GM23338 (cell line): ENCODE results near the gene TMPRSS9. TPM values are rescaled to one million over a fixed set of nuclear protein-coding genes. Genes with fewer than 3 reads are reported as not detected.

Source experiments
- ATAC-seq: fragments of 200-7000 bp; cut with Tn5 transposase; 3 replicates; pipeline ENCODE4 v1.9.1; 2020
- DNase-seq: peaks from one replicate; pipeline ENCODE4 v3.0.0-alpha.2; 2015; ENCODE audit warnings: low spot score
- H2AFZ ChIP-seq: fragments of 200-600 bp; sonication (generic); 2 replicates; pipeline ENCODE4 v1.8.0; 2016; ENCODE audit warnings: antibody characterized with exemption, mild to moderate bottlenecking, moderate library complexity
- H3F3A ChIP-seq: fragments of 200-600 bp; sonication (generic); replicated peaks from 2 replicates; pipeline ENCODE4 v1.8.0; 2017; ENCODE audit warnings: antibody characterized with exemption, mixed run types, low read depth
- H3K27ac ChIP-seq: fragments of 200-600 bp; sonication (generic); 2 replicates; pipeline ENCODE4 v1.6.1; 2016; ENCODE audit warnings: low read depth
- H3K27me3 ChIP-seq: fragments of 200-600 bp; sonication (generic); 2 replicates; pipeline ENCODE4 v1.8.0; 2016; ENCODE audit warnings: mild to moderate bottlenecking, mixed run types, moderate library complexity; ENCODE audit not compliant: insufficient read depth
- H3K36me3 ChIP-seq: fragments of 200-600 bp; sonication (generic); 2 replicates; pipeline ENCODE4 v1.8.0; 2016; ENCODE audit warnings: mild to moderate bottlenecking; ENCODE audit not compliant: insufficient read depth
- H3K4me1 ChIP-seq: fragments of 200-600 bp; sonication (generic); 2 replicates; pipeline ENCODE4 v1.8.0; 2016; ENCODE audit warnings: mild to moderate bottlenecking, moderate library complexity; ENCODE audit not compliant: insufficient read depth
- H3K4me2 ChIP-seq: fragments of 200-600 bp; sonication (generic); 2 replicates; pipeline ENCODE4 v1.7.1; 2017; ENCODE audit warnings: mixed run types
- H3K4me3 ChIP-seq: fragments of 200-600 bp; sonication (generic); 2 replicates; pipeline ENCODE4 v1.6.1; 2016; ENCODE audit warnings: mixed run types
- H3K79me2 ChIP-seq: fragments of 200-600 bp; sonication (generic); replicated peaks from 2 replicates; pipeline ENCODE4 v1.8.0; 2017; ENCODE audit warnings: mild to moderate bottlenecking; ENCODE audit not compliant: insufficient read depth
- H3K9me2 ChIP-seq: fragments of 200-600 bp; sonication (generic); 2 replicates; pipeline ENCODE4 v1.8.0; 2017; ENCODE audit not compliant: insufficient read depth
- H4K20me1 ChIP-seq: fragments of 200-600 bp; sonication (generic); replicated peaks from 2 replicates; pipeline ENCODE4 v1.8.0; 2017; ENCODE audit warnings: mild to moderate bottlenecking; ENCODE audit not compliant: insufficient read depth
- H3K27ac Mint-ChIP-seq: 2 replicates; pipeline ENCODE4 v1.8.0; 2020; ENCODE audit warnings: inconsistent platforms, mild to moderate bottlenecking, moderate library complexity, mixed read lengths
- H3K27me3 Mint-ChIP-seq: 3 replicates; pipeline ENCODE4 v1.8.0; 2022; ENCODE audit warnings: low read depth, mild to moderate bottlenecking, moderate library complexity, mixed read lengths, inconsistent platforms; ENCODE audit not compliant: insufficient read depth, poor library complexity
- H3K36me3 Mint-ChIP-seq: 3 replicates; pipeline ENCODE4 v1.8.0; 2021; ENCODE audit warnings: low read depth, mild to moderate bottlenecking, inconsistent platforms, moderate library complexity, mixed read lengths
- H3K4me1 Mint-ChIP-seq: 3 replicates; pipeline ENCODE4 v1.8.0; 2020; ENCODE audit warnings: mild to moderate bottlenecking, inconsistent platforms, mixed read lengths
- H3K4me3 Mint-ChIP-seq: 3 replicates; pipeline ENCODE4 v1.8.0; 2021; ENCODE audit warnings: moderate library complexity, mild to moderate bottlenecking, inconsistent platforms, mixed read lengths
- H3K9me3 Mint-ChIP-seq: 3 replicates; pipeline ENCODE4 v1.8.0; 2020; ENCODE audit warnings: moderate library complexity, mild to moderate bottlenecking, inconsistent platforms, mixed read lengths
- EZH2 ChIP-seq: fragments of 200-600 bp; sonication (generic); IDR thresholded peaks from one replicate; pipeline ENCODE4 v1.8.0; 2017; ENCODE audit warnings: antibody characterized with exemption, mild to moderate bottlenecking, low read depth; ENCODE audit not compliant: unreplicated experiment
- POLR2AphosphoS5 ChIP-seq: IDR thresholded peaks from 2 replicates; pipeline ENCODE4 v1.6.1; 2016; ENCODE audit warnings: antibody characterized with exemption, low read depth
- STAT1 ChIP-seq: IDR thresholded peaks from one replicate; pipeline ENCODE4 v1.6.1; 2016; ENCODE audit warnings: antibody characterized with exemption; ENCODE audit not compliant: unreplicated experiment
- ZNF114 ChIP-seq: fragments of 250-450 bp; sonication (Bioruptor Pico); IDR thresholded peaks from 2 replicates; pipeline ENCODE4 v1.5.0; 2020; ENCODE audit warnings: mild to moderate bottlenecking, moderate library complexity
- polyA plus RNA-seq: library from polyadenylated mRNA; unstranded; fragments of >200 nt; fragmentation: Nextera tagmentation; extraction: Ambion mirVana; gene quantifications from 2 replicates; pipeline ENCODE4 v1.2.1, GENCODE V29; 2016
- total RNA-seq: library from RNA; depleted of rRNA; stranded (reverse); fragments of >200 nt; shearing (Covaris generic); gene quantifications from 2 replicates; pipeline ENCODE4 v1.2.3, GENCODE V29; 2014
- TF ChIP-seq, protein P1 (sequence below): fragments of 250-450 bp; sonication (Bioruptor Pico); IDR thresholded peaks from 2 replicates; pipeline ENCODE4 v1.5.0; 2020; ENCODE audit warnings: mild to moderate bottlenecking, moderate library complexity
- TF ChIP-seq, protein P2 (sequence below), 2 experiments: fragments of 200-600 bp in 1 of 2; sonication (generic) in 1 of 2; conservative IDR thresholded peaks; 2 replicates each; pipeline versions ENCODE4 v1.5.1 to v1.6.1; 2016 to 2017; ENCODE audit warnings: antibody characterized with exemption in 2 of 2, low read depth in 2 of 2, mild to moderate bottlenecking in 2 of 2, moderate library complexity in 1 of 2

Gene TMPRSS9
- total and polyA plus RNA-seq, 2 experiments from 2014 or later, result 0.05 to 0.28 TPM

DNA sequence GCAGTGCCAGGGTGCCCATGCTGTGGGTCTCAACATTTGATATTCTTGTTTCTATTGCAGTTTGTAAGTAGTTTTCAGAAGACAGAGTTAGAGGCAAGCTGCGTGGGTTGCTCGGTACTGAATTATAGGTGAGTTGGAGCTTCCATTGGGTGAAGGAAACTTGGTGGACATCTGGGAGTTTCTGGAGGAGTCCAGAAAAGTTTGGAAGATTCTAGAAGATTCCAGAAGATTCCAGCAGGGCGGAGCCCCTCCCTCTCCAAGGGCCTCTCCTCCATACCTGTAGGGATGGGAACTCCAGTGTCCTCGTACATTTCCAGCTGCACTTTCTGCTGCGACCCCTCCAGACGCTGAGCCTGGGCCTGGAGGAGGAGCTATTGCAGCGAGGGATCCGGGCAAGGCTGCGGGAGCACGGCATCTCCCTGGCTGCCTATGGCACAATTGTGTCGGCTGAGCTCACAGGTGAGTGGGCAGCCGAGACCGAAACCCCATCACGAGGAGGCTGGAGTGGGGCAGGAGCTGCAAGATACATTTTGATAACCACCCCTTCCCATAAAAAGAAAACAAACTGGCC, 38.8 kb downstream of the TMPRSS9 start:
- no peaks in the 10 kb centered on the region for H3F3A ChIP-seq
- DNase-seq (no peak), ATAC-seq (no peak; the same call in 2 of the 3 replicates)
- H3K36me3 ChIP-seq, result no peaks in the 10 kb centered on the region
- H3K4me2 ChIP-seq, result no peak overlapping the region
- no peaks in the 10 kb centered on the region for H4K20me1 ChIP-seq
- H3K4me1 ChIP-seq, result no peaks in the 10 kb centered on the region
- no peaks in the 10 kb centered on the region for H3K79me2 ChIP-seq
- Mint-ChIP-seq H3K27ac (no peak overlapping the region), H3K4me3 (no peak overlapping the region), H3K4me1 (no peaks in the 10 kb centered on the region), H3K9me3 (peaks cover 5% of the 10 kb centered on the region), H3K36me3 (no peaks in the 10 kb centered on the region), H3K27me3 (peaks cover 6% of the 10 kb centered on the region)
- no peaks in the 10 kb centered on the region for H3K27me3 ChIP-seq
- no peak for TF ChIP-seq EZH2
- TF ChIP-seq, protein P1, sequence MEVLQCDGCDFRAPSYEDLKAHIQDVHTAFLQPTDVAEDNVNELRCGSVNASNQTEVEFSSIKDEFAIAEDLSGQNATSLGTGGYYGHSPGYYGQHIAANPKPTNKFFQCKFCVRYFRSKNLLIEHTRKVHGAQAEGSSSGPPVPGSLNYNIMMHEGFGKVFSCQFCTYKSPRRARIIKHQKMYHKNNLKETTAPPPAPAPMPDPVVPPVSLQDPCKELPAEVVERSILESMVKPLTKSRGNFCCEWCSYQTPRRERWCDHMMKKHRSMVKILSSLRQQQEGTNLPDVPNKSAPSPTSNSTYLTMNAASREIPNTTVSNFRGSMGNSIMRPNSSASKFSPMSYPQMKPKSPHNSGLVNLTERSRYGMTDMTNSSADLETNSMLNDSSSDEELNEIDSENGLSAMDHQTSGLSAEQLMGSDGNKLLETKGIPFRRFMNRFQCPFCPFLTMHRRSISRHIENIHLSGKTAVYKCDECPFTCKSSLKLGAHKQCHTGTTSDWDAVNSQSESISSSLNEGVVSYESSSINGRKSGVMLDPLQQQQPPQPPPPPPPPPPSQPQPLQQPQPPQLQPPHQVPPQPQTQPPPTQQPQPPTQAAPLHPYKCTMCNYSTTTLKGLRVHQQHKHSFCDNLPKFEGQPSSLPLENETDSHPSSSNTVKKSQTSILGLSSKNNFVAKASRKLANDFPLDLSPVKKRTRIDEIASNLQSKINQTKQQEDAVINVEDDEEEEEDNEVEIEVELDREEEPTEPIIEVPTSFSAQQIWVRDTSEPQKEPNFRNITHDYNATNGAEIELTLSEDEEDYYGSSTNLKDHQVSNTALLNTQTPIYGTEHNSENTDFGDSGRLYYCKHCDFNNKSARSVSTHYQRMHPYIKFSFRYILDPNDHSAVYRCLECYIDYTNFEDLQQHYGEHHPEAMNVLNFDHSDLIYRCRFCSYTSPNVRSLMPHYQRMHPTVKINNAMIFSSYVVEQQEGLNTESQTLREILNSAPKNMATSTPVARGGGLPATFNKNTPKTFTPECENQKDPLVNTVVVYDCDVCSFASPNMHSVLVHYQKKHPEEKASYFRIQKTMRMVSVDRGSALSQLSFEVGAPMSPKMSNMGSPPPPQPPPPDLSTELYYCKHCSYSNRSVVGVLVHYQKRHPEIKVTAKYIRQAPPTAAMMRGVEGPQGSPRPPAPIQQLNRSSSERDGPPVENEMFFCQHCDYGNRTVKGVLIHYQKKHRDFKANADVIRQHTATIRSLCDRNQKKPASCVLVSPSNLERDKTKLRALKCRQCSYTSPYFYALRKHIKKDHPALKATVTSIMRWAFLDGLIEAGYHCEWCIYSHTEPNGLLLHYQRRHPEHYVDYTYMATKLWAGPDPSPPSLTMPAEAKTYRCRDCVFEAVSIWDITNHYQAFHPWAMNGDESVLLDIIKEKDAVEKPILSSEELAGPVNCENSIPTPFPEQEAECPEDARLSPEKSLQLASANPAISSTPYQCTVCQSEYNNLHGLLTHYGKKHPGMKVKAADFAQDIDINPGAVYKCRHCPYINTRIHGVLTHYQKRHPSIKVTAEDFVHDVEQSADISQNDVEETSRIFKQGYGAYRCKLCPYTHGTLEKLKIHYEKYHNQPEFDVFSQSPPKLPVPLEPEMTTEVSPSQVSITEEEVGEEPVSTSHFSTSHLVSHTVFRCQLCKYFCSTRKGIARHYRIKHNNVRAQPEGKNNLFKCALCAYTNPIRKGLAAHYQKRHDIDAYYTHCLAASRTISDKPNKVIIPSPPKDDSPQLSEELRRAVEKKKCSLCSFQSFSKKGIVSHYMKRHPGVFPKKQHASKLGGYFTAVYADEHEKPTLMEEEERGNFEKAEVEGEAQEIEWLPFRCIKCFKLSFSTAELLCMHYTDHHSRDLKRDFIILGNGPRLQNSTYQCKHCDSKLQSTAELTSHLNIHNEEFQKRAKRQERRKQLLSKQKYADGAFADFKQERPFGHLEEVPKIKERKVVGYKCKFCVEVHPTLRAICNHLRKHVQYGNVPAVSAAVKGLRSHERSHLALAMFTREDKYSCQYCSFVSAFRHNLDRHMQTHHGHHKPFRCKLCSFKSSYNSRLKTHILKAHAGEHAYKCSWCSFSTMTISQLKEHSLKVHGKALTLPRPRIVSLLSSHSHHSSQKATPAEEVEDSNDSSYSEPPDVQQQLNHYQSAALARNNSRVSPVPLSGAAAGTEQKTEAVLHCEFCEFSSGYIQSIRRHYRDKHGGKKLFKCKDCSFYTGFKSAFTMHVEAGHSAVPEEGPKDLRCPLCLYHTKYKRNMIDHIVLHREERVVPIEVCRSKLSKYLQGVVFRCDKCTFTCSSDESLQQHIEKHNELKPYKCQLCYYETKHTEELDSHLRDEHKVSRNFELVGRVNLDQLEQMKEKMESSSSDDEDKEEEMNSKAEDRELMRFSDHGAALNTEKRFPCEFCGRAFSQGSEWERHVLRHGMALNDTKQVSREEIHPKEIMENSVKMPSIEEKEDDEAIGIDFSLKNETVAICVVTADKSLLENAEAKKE (CRISPR knock-in tag), result no peak
- no peak for TF ChIP-seq ZNF114 (CRISPR knock-in tag)
- TF ChIP-seq, protein P2, sequence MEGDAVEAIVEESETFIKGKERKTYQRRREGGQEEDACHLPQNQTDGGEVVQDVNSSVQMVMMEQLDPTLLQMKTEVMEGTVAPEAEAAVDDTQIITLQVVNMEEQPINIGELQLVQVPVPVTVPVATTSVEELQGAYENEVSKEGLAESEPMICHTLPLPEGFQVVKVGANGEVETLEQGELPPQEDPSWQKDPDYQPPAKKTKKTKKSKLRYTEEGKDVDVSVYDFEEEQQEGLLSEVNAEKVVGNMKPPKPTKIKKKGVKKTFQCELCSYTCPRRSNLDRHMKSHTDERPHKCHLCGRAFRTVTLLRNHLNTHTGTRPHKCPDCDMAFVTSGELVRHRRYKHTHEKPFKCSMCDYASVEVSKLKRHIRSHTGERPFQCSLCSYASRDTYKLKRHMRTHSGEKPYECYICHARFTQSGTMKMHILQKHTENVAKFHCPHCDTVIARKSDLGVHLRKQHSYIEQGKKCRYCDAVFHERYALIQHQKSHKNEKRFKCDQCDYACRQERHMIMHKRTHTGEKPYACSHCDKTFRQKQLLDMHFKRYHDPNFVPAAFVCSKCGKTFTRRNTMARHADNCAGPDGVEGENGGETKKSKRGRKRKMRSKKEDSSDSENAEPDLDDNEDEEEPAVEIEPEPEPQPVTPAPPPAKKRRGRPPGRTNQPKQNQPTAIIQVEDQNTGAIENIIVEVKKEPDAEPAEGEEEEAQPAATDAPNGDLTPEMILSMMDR (conservative IDR thresholded peaks at IDR 0.05; ENCODE audit: low read depth in 2 of 2), result 0 out of 4 replicates have a peak, but pooled peaks of 1 of the 2 experiments have one; percentile 8
- TF ChIP-seq POLR2AphosphoS5, result no peak
- no peak for TF ChIP-seq STAT1
- no peak overlapping the region for H2AFZ ChIP-seq
- no peaks in the 10 kb centered on the region for H3K9me2 ChIP-seq
- no peak overlapping the region for H3K27ac ChIP-seq
- no peak overlapping the region for H3K4me3 ChIP-seq
